GM12878 (cell line): ENCODE data around the gene ELP4.

ENCODE experiments used
- NR2C1 ChIP-seq: fragments of 450-650 bp; IDR thresholded peaks from 2 replicates; pipeline ENCODE4 v1.6.1; 2017; ENCODE audit warnings: antibody characterized with exemption, mild to moderate bottlenecking, moderate library complexity
- TF ChIP-seq, protein P1 (sequence below), 3 experiments: IDR thresholded peaks in 2 of 3; conservative IDR thresholded peaks in 1 of 3; 2 replicates each; pipeline ENCODE4 v1.5.1; 2011; ENCODE audit warnings: low read depth in 3 of 3, low read length in 3 of 3, mild to moderate bottlenecking in 3 of 3, control low read depth in 2 of 3, moderate library complexity in 2 of 3, inconsistent platforms in 1 of 3, mixed read lengths in 1 of 3; ENCODE audit not compliant: control insufficient read depth in 2 of 3, insufficient read depth in 1 of 3; ENCODE audit errors: extremely low read depth in 1 of 3

DNA sequence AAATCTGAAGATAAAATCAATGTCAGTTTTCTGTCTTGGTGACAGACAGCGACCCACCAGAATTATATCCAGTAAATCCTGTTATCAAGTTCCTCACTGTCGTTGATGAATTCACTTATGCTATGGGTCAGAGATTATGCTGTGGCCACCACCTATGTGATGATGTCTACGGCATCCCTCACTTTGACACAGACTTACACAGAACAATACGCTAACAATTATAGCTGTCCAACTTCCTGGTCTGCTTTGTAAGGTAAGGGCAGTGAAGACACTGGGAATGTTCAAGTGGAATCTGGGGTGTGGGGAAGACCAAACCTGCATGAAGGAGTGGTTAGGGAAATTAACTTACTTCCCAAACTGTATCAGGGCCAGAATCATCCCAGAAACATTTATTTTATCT is 320.8 kb downstream of the ELP4 start:
- TF ChIP-seq, protein P1, sequence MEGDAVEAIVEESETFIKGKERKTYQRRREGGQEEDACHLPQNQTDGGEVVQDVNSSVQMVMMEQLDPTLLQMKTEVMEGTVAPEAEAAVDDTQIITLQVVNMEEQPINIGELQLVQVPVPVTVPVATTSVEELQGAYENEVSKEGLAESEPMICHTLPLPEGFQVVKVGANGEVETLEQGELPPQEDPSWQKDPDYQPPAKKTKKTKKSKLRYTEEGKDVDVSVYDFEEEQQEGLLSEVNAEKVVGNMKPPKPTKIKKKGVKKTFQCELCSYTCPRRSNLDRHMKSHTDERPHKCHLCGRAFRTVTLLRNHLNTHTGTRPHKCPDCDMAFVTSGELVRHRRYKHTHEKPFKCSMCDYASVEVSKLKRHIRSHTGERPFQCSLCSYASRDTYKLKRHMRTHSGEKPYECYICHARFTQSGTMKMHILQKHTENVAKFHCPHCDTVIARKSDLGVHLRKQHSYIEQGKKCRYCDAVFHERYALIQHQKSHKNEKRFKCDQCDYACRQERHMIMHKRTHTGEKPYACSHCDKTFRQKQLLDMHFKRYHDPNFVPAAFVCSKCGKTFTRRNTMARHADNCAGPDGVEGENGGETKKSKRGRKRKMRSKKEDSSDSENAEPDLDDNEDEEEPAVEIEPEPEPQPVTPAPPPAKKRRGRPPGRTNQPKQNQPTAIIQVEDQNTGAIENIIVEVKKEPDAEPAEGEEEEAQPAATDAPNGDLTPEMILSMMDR (IDR thresholded peaks at IDR 0.05 in 2 of 3, conservative IDR thresholded peaks at IDR 0.05 in 1 of 3; ENCODE audit: control insufficient read depth in 2 of 3, extremely low read depth in 1 of 3, insufficient read depth in 1 of 3, low read depth in 3 of 3, low read length in 3 of 3) = no peak
- no peak for TF ChIP-seq NR2C1
